ENCODE results near the gene NAALADL2. TPM values are rescaled to one million over a fixed set of nuclear protein-coding genes. Genes with fewer than 3 reads are reported as not detected.

NAALADL2 gene
- total RNA-seq, 4 donors from 2014 or later, result 0.26 to 218 (median 17.4) TPM

GRCh38 chr3:175620093-175620492 lies 761.0 kb downstream of the NAALADL2 start:
- Histone ChIP-seq H3K9me3 (no peaks in the 10 kb centered on the region), H3K27ac (no peak overlapping the region), H3K4me1 (no peaks in the 10 kb centered on the region), H3K4me3 (no peak overlapping the region), H3K36me3 (no peaks in the 10 kb centered on the region), H3K27me3 (no peaks in the 10 kb centered on the region)
- DNase-seq, result no peak
- TF ChIP-seq POLR2A (IDR thresholded peaks at IDR 0.05), result no peak
- no peak for TF ChIP-seq CTCF (IDR thresholded peaks at IDR 0.05)
- intact Hi-C loops (cut with DNase I; ENCODE audit: low total_unique reads), result no loop called here

- Histone ChIP-seq H3K4me1 (no peaks in the 10 kb centered on the region), H3K27ac (no peak overlapping the region), H3K36me3 (no peaks in the 10 kb centered on the region), H3K27me3 (no peaks in the 10 kb centered on the region), H3K9me3 (no peaks in the 10 kb centered on the region), H3K4me3 (no peak overlapping the region)
- TF ChIP-seq POLR2A (IDR thresholded peaks at IDR 0.05), result no peak
- no peak for DNase-seq
- intact Hi-C loops (cut with DNase I; ENCODE audit: low total_unique reads), result no loop called here
Observed at GRCh38 chr3:175620532-175620931, 761.4 kb downstream of the NAALADL2 start.

- H3K4me3 ChIP-seq, result no peak overlapping the region
- DNase-seq, result no peak
- H3K4me1 ChIP-seq, result no peaks in the 10 kb centered on the region
- H3K27me3 ChIP-seq, result no peaks in the 10 kb centered on the region
- no peak overlapping the region for H3K27ac ChIP-seq
- intact Hi-C loops (cut with DNase I; ENCODE audit: low total_unique reads), result no loop called here
- no peaks in the 10 kb centered on the region for H3K9me3 ChIP-seq
- TF ChIP-seq CTCF (IDR thresholded peaks at IDR 0.05) (no peak), POLR2A (IDR thresholded peaks at IDR 0.05) (no peak)
- no peaks in the 10 kb centered on the region for H3K36me3 ChIP-seq
Observed at GRCh38 chr3:175640958-175641357, 781.8 kb downstream of the NAALADL2 start.

GRCh38 chr3:175646865-175647264 lies 787.7 kb downstream of the NAALADL2 start:
- no peak for DNase-seq
- no peak overlapping the region for H3K27ac ChIP-seq
- H3K9me3 ChIP-seq, result no peaks in the 10 kb centered on the region
- intact Hi-C loops (cut with DNase I; ENCODE audit: low total_unique reads), result no loop called here
- TF ChIP-seq CTCF (IDR thresholded peaks at IDR 0.05) (no peak), POLR2A (IDR thresholded peaks at IDR 0.05) (no peak)
- H3K27me3 ChIP-seq, result no peaks in the 10 kb centered on the region
- H3K36me3 ChIP-seq, result no peaks in the 10 kb centered on the region
- H3K4me3 ChIP-seq, result no peak overlapping the region
- H3K4me1 ChIP-seq, result no peaks in the 10 kb centered on the region

GRCh38 chr3:175648899-175649298 lies 789.8 kb downstream of the NAALADL2 start:
- intact Hi-C loops (cut with DNase I; ENCODE audit: low total_unique reads), result no loop called here
- no peaks in the 10 kb centered on the region for H3K9me3 ChIP-seq
- no peak for DNase-seq
- H3K27me3 ChIP-seq, result no peaks in the 10 kb centered on the region
- H3K4me3 ChIP-seq, result no peak overlapping the region
- H3K36me3 ChIP-seq, result no peaks in the 10 kb centered on the region
- H3K27ac ChIP-seq, result no peak overlapping the region
- H3K4me1 ChIP-seq, result no peaks in the 10 kb centered on the region
- TF ChIP-seq CTCF (IDR thresholded peaks at IDR 0.05) (no peak), POLR2A (IDR thresholded peaks at IDR 0.05) (no peak)

GRCh38 chr3:175651716-175652115 lies 792.6 kb downstream of the NAALADL2 start:
- H3K36me3 ChIP-seq, result no peaks in the 10 kb centered on the region
- TF ChIP-seq CTCF (IDR thresholded peaks at IDR 0.05), result no peak
- no peak for TF ChIP-seq POLR2A (IDR thresholded peaks at IDR 0.05)
- no peaks in the 10 kb centered on the region for H3K27me3 ChIP-seq
- H3K4me3 ChIP-seq, result peak overlapping the region in 1 of 2 donors; percentile 11
- peak overlapping the region in 1 of 2 donors; percentile 55 for H3K27ac ChIP-seq
- H3K9me3 ChIP-seq, result no peaks in the 10 kb centered on the region
- intact Hi-C loops (cut with DNase I; ENCODE audit: low total_unique reads), result no loop called here
- DNase-seq, result no peak
- no peaks in the 10 kb centered on the region for H3K4me1 ChIP-seq

Measured in uterus (tissue), 4 donors.